ENCODE results near the gene TARBP1.
"Not testable (repeated sequence)": the region's sequence is repeated elsewhere in the genome, so short reads cannot be mapped to it uniquely, and the experiment has no call there.

The TARBP1 gene

GRCh38 chr1:234431255-234431654 is 47.7 kb downstream of the TARBP1 start:
- DNase-seq: no peak

- DNase-seq: no peak
Observed at GRCh38 chr1:234430691-234431090, 48.3 kb downstream of the TARBP1 start.

GRCh38 chr1:234429434-234429806 is 49.6 kb downstream of the TARBP1 start:
- DNase-seq: no peak

GRCh38 chr1:234427950-234428646 is 50.9 kb downstream of the TARBP1 start:
- DNase-seq: no peak

GRCh38 chr1:234413990-234414389 is 65.0 kb downstream of the TARBP1 start:
- DNase-seq: no peak

- DNase-seq: no peak
Observed at GRCh38 chr1:234413485-234413884, 65.5 kb downstream of the TARBP1 start.

- DNase-seq: no peak
Observed at GRCh38 chr1:234412830-234413229, 66.1 kb downstream of the TARBP1 start.

- DNase-seq: no peak
Observed at GRCh38 chr1:234409328-234409727, 69.7 kb downstream of the TARBP1 start.

GRCh38 chr1:234408757-234409156 is 70.2 kb downstream of the TARBP1 start:
- no peak for DNase-seq

- no peak for DNase-seq
Observed at GRCh38 chr1:234406871-234407270, 72.1 kb downstream of the TARBP1 start.

GRCh38 chr1:234405676-234406075 is 73.3 kb downstream of the TARBP1 start:
- no peak for DNase-seq

GRCh38 chr1:234402939-234403338 is 76.0 kb downstream of the TARBP1 start:
- no peak for DNase-seq

- no peak for DNase-seq
Observed at GRCh38 chr1:234401658-234402057, 77.3 kb downstream of the TARBP1 start.

GRCh38 chr1:234400773-234401172 is 78.2 kb downstream of the TARBP1 start:
- DNase-seq: no peak

GRCh38 chr1:234399515-234399914 is 79.5 kb downstream of the TARBP1 start:
- DNase-seq: not testable (repeated sequence)

- DNase-seq: no peak
Observed at GRCh38 chr1:234398849-234399381, 80.1 kb downstream of the TARBP1 start.

GRCh38 chr1:234397732-234398131 is 81.2 kb downstream of the TARBP1 start:
- no peak for DNase-seq

- DNase-seq: no peak
Observed at GRCh38 chr1:234396871-234397270, 82.1 kb downstream of the TARBP1 start.

GRCh38 chr1:234396092-234396491 is 82.9 kb downstream of the TARBP1 start:
- no peak for DNase-seq

- no peak for DNase-seq
Observed at GRCh38 chr1:234395297-234395696, 83.7 kb downstream of the TARBP1 start.

- no peak for DNase-seq
Observed at GRCh38 chr1:234393190-234393589, 85.8 kb downstream of the TARBP1 start.

GRCh38 chr1:234388094-234388493 is 90.9 kb downstream of the TARBP1 start:
- DNase-seq: no peak

- DNase-seq: no peak
Observed at GRCh38 chr1:234386122-234386521, 92.9 kb downstream of the TARBP1 start.

- no peak for DNase-seq
Observed at GRCh38 chr1:234381699-234382555, 97.1 kb downstream of the TARBP1 start.
